GM12891 (cell line): ENCODE results near the gene PDLIM7.

Experiments used
- POLR2A ChIP-seq: IDR thresholded peaks from 2 replicates; pipeline ENCODE4 v1.6.1; 2011; ENCODE audit warnings: low read depth, low read length, control low read depth
- POLR2AphosphoS5 ChIP-seq: IDR thresholded peaks from 2 replicates; pipeline ENCODE4 v1.6.1; 2011; ENCODE audit warnings: low read depth, low read length, control low read depth

DNA sequence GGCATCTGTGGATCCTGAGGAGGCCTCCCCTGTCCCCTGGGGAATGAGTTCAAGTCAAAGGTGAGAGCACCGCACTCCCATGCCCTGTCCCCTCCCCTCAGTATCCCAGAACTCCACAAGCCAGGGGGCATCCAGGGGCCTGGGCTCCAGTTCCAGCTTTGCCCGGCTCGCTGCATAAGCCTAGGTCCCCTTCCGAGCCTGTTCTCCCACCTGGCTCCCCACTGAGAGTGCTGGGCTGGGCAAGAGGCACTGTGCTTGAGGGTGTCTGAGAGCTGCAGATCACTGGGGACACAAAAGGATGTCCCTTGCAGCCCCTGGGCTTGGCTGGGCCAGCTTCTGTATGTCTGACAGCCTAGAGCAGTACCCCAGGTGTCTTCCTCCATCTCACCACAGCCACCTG lies 7.7 kb upstream of the PDLIM7 start:
- TF ChIP-seq POLR2AphosphoS5 (no peak), POLR2A (0 out of 2 replicates have a peak, but pooled peaks have one; percentile 15)
